Stimulated activated CD8-positive, alpha-beta memory T cell treated with anti-CD3 and anti-CD28 coated beads, Interleukin-7, amount 100 ng/mL, for 1 hour (primary cell): ENCODE measurements around the gene CCSER2.

ENCODE experiments used
- DNase-seq, 2 donors: peaks; one replicate each; pipeline ENCODE4 v3.0.0-alpha.2; 2020; ENCODE audit warnings: low read depth in 2 of 2

The CCSER2 gene

GRCh38 chr10:84547616-84548015 is 219.2 kb downstream of the CCSER2 start:
- no peak for DNase-seq

GRCh38 chr10:84548869-84549268 is 220.5 kb downstream of the CCSER2 start:
- DNase-seq = no peak

- DNase-seq = no peak
Measured at GRCh38 chr10:84549368-84550165, 221.2 kb downstream of the CCSER2 start.

GRCh38 chr10:84550756-84551436 is 222.5 kb downstream of the CCSER2 start:
- no peak for DNase-seq

- no peak for DNase-seq
Measured at GRCh38 chr10:84551437-84552120, 223.2 kb downstream of the CCSER2 start.

- no peak for DNase-seq
Measured at GRCh38 chr10:84552478-84552877, 224.1 kb downstream of the CCSER2 start.

GRCh38 chr10:84562592-84562991 is 234.2 kb downstream of the CCSER2 start:
- DNase-seq = no peak

- no peak for DNase-seq
Measured at GRCh38 chr10:84563355-84563754, 235.0 kb downstream of the CCSER2 start.

- DNase-seq = no peak
Measured at GRCh38 chr10:84563868-84564267, 235.5 kb downstream of the CCSER2 start.

- no peak for DNase-seq
Measured at GRCh38 chr10:84565881-84566582, 237.6 kb downstream of the CCSER2 start.

- no peak for DNase-seq
Measured at GRCh38 chr10:84567133-84567532, 238.7 kb downstream of the CCSER2 start.
